ENCODE measurements around the gene DNAJA1.

DNA sequence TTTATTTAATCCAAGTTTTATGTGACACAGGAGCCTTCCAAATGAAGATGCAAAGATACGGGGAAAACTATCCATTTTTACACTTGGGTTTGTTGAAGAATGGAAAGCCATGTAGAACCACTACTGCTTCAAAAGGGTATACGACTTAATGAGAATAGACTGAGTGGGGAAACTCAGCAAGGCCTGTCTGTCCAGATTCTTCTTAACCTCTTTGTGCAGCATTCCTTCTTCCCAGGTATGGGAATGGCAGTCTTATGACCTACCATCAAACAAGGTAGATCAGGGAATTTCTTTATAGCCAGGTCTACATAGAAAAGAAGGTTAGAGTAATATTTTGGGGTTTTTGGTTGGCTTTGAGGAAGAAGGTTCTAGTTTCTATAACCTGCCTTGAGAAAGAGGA lies 47.0 kb upstream of the DNAJA1 start:
- no peak for TF ChIP-seq EZH2 (IDR thresholded peaks at IDR 0.05; ENCODE audit: borderline replicate concordance, low read depth, low read length, poor library complexity, severe bottlenecking)
- TF ChIP-seq, protein P1, sequence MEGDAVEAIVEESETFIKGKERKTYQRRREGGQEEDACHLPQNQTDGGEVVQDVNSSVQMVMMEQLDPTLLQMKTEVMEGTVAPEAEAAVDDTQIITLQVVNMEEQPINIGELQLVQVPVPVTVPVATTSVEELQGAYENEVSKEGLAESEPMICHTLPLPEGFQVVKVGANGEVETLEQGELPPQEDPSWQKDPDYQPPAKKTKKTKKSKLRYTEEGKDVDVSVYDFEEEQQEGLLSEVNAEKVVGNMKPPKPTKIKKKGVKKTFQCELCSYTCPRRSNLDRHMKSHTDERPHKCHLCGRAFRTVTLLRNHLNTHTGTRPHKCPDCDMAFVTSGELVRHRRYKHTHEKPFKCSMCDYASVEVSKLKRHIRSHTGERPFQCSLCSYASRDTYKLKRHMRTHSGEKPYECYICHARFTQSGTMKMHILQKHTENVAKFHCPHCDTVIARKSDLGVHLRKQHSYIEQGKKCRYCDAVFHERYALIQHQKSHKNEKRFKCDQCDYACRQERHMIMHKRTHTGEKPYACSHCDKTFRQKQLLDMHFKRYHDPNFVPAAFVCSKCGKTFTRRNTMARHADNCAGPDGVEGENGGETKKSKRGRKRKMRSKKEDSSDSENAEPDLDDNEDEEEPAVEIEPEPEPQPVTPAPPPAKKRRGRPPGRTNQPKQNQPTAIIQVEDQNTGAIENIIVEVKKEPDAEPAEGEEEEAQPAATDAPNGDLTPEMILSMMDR (conservative IDR thresholded peaks at IDR 0.05; ENCODE audit: low read depth, low read length): no peak

Data from A673 (cell line).